Measurements from ENCODE around the gene MEIS1.

MEIS1 gene

DNA sequence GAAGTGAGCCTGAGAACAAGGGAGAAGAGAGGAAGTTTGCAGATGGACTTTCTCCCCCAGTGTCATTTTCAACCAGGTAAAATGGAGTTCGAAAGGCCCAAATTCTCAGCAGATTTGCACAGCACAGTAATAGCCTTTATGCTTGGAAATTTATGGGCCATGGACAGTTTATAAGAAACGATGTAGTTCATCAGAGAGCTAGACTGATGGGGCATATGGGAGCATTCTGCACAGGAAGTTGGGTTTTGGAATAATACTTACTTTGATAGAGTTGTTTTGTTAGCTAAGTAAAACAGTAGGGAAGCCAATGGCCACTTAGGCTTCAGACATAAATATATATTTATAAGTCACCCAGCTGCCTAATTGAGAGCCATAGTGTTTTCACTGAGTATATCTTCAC lies 169.4 kb downstream of the MEIS1 start:
- TF ChIP-seq, protein P1, sequence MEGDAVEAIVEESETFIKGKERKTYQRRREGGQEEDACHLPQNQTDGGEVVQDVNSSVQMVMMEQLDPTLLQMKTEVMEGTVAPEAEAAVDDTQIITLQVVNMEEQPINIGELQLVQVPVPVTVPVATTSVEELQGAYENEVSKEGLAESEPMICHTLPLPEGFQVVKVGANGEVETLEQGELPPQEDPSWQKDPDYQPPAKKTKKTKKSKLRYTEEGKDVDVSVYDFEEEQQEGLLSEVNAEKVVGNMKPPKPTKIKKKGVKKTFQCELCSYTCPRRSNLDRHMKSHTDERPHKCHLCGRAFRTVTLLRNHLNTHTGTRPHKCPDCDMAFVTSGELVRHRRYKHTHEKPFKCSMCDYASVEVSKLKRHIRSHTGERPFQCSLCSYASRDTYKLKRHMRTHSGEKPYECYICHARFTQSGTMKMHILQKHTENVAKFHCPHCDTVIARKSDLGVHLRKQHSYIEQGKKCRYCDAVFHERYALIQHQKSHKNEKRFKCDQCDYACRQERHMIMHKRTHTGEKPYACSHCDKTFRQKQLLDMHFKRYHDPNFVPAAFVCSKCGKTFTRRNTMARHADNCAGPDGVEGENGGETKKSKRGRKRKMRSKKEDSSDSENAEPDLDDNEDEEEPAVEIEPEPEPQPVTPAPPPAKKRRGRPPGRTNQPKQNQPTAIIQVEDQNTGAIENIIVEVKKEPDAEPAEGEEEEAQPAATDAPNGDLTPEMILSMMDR (IDR thresholded peaks at IDR 0.05; ENCODE audit: insufficient read depth, low read length, poor library complexity, severe bottlenecking): no peak
- Histone ChIP-seq H3K36me3 (ENCODE audit: control insufficient read depth, insufficient read depth, low read length) (no peaks in the 10 kb centered on the region), H3K4me3 (replicated peaks; ENCODE audit: low read depth, low read length) (no peak overlapping the region), H3K27me3 (replicated peaks; ENCODE audit: control insufficient read depth, insufficient read depth, low read length) (no peaks in the 10 kb centered on the region)
- DNase-seq (ENCODE audit: extremely low read depth, insufficient read length): no peak

DNA sequence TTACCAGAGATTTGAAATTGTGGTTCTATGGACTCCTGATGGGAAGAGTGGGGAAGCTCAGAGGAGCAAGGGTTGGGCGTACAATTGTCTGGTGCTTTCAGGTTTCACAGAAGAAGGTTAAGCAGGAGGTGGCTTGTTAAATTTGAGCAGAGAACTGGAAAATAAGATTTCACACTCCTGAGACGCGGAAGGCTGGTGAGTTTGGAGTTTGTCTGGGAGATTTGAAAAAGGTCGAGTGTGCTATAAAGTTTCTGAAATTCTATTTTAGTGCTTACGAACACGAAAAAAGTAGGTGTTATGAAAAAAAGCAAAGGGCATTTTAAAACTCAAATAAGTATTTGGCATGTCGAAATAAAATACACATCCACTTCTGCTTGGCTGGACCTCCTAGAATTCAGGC lies 170.1 kb downstream of the MEIS1 start:
- Histone ChIP-seq H3K4me3 (replicated peaks; ENCODE audit: low read depth, low read length) (no peak overlapping the region), H3K27me3 (replicated peaks; ENCODE audit: control insufficient read depth, insufficient read depth, low read length) (no peaks in the 10 kb centered on the region), H3K36me3 (ENCODE audit: control insufficient read depth, insufficient read depth, low read length) (no peaks in the 10 kb centered on the region)
- TF ChIP-seq, protein P1 (IDR thresholded peaks at IDR 0.05; ENCODE audit: insufficient read depth, low read length, poor library complexity, severe bottlenecking): no peak
- no peak for DNase-seq (ENCODE audit: extremely low read depth, insufficient read length)

DNA sequence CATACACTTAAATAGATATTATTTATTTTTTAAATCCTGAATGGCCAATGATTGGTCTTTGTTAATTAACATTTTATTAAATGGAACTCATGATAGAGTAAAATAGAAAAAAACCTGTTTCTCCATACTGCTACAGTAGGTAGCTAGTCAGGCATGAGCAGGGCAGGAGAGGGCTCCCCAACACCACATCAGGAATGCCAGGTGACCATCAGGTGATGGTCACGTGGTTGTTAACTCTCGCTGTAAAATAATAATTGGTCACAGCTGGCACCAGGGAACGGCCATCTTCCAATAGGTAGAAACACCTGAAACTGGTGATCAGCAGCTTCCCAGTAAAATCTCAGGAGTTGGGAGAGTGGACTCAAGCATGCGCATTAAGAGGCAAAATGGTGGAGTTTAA lies 172.2 kb downstream of the MEIS1 start:
- no peak for DNase-seq (ENCODE audit: extremely low read depth, insufficient read length)

More for the DNA sequence above, 172.2 kb downstream of the MEIS1 start:
- no peaks in the 10 kb centered on the region for H3K27me3 ChIP-seq (replicated peaks; ENCODE audit: control insufficient read depth, insufficient read depth, low read length)
- TF ChIP-seq, protein P1 (IDR thresholded peaks at IDR 0.05; ENCODE audit: insufficient read depth, low read length, poor library complexity, severe bottlenecking): no peak
- no peak overlapping the region for H3K4me3 ChIP-seq (replicated peaks; ENCODE audit: low read depth, low read length)
- H3K36me3 ChIP-seq (ENCODE audit: control insufficient read depth, insufficient read depth, low read length): no peaks in the 10 kb centered on the region

Data from GM06990 (cell line).